Memory B cell (primary cell): ENCODE results near the gene MPRIP.
A peak's percentile ranks its signal among the peaks of the same experiment; 100 is the strongest.

Source experiments
- ATAC-seq: fragments of 150-1000 bp; cut with Tn5 transposase; 2 replicates; pipeline ENCODE4 v1.10.0; 2021; ENCODE audit warnings: low read depth, mild to moderate bottlenecking, moderate library complexity
- DNase-seq, 2 donors: peaks; one replicate each; pipeline ENCODE4 v3.0.0; 2022; ENCODE audit warnings: low spot score in 2 of 2
- H3K27ac Mint-ChIP-seq: one replicate; pipeline ENCODE4 v1.8.0; 2022; ENCODE audit warnings: mild to moderate bottlenecking, moderate library complexity, mixed read lengths
- H3K27me3 Mint-ChIP-seq: one replicate; pipeline ENCODE4 v1.8.0; 2022; ENCODE audit warnings: mixed read lengths
- H3K36me3 Mint-ChIP-seq: one replicate; pipeline ENCODE4 v1.8.0; 2022; ENCODE audit warnings: mild to moderate bottlenecking, mixed read lengths
- H3K4me1 Mint-ChIP-seq: one replicate; pipeline ENCODE4 v1.8.0; 2022; ENCODE audit warnings: mixed read lengths
- H3K4me3 Mint-ChIP-seq: one replicate; pipeline ENCODE4 v1.8.0; 2022; ENCODE audit warnings: mild to moderate bottlenecking, moderate library complexity, mixed read lengths
- H3K9me3 Mint-ChIP-seq: one replicate; pipeline ENCODE4 v1.8.0; 2022; ENCODE audit warnings: mixed read lengths

Gene MPRIP

GRCh38 chr17:17043461-17044271 is 1.4 kb downstream of the MPRIP start:
- Mint-ChIP-seq H3K36me3 (peaks cover 4% of the 10 kb centered on the region), H3K27ac (peak overlapping the region; percentile 64), H3K27me3 (no peaks in the 10 kb centered on the region), H3K4me3 (peak overlapping the region; percentile 91), H3K9me3 (no peaks in the 10 kb centered on the region), H3K4me1 (peaks cover 51% of the 10 kb centered on the region)
- no peak for ATAC-seq
- DNase-seq: no peak

DNA sequence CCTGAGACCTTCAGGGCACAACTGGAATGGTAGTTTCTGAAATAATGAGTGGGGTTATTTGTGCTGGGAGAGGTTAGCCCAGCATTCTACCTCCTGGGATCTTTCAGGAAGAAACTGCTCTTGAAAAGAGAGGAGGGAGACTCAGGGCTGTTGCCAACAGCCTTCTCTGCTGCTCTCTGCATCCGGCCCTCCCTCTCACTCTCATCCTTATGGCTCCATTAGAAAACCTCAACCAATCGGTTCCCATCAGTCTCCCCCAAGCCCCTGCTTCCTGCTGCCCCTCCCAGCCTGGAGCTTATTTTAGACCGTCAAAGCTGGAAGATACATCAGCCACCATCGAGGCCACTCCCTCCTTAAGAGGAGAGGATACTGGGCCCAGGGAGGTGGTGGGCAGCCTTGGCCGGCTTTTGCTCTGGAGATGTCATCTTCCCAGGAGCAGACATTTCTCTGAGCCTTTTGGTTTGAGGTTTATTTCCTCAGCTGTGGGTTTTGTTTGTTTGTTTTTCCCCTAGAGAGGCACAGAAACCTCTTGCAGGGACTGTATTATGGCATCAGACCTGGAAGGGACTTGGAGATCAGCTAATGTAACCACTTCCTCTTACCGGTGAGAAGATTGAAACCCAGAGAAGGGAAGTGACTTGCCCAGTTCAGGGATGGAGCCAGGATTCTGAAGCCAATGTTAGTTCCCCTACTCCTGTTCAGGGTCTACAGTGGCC is 2.7 kb downstream of the MPRIP start:
- H3K4me1 Mint-ChIP-seq: peaks cover 55% of the 10 kb centered on the region
- peak; percentile 54 for ATAC-seq
- peaks cover 4% of the 10 kb centered on the region for H3K36me3 Mint-ChIP-seq
- DNase-seq: no peak
- no peaks in the 10 kb centered on the region for H3K9me3 Mint-ChIP-seq
- H3K27ac Mint-ChIP-seq: peak overlapping the region; percentile 64
- peak overlapping the region; percentile 91 for H3K4me3 Mint-ChIP-seq
- no peaks in the 10 kb centered on the region for H3K27me3 Mint-ChIP-seq

GRCh38 chr17:17048106-17048505 is 5.8 kb downstream of the MPRIP start:
- Mint-ChIP-seq H3K4me1 (peaks cover 61% of the 10 kb centered on the region), H3K27me3 (no peaks in the 10 kb centered on the region), H3K9me3 (no peaks in the 10 kb centered on the region), H3K27ac (peak overlapping the region; percentile 9), H3K4me3 (no peak overlapping the region), H3K36me3 (peaks cover 4% of the 10 kb centered on the region)
- ATAC-seq (no peak), DNase-seq (no peak)

DNA sequence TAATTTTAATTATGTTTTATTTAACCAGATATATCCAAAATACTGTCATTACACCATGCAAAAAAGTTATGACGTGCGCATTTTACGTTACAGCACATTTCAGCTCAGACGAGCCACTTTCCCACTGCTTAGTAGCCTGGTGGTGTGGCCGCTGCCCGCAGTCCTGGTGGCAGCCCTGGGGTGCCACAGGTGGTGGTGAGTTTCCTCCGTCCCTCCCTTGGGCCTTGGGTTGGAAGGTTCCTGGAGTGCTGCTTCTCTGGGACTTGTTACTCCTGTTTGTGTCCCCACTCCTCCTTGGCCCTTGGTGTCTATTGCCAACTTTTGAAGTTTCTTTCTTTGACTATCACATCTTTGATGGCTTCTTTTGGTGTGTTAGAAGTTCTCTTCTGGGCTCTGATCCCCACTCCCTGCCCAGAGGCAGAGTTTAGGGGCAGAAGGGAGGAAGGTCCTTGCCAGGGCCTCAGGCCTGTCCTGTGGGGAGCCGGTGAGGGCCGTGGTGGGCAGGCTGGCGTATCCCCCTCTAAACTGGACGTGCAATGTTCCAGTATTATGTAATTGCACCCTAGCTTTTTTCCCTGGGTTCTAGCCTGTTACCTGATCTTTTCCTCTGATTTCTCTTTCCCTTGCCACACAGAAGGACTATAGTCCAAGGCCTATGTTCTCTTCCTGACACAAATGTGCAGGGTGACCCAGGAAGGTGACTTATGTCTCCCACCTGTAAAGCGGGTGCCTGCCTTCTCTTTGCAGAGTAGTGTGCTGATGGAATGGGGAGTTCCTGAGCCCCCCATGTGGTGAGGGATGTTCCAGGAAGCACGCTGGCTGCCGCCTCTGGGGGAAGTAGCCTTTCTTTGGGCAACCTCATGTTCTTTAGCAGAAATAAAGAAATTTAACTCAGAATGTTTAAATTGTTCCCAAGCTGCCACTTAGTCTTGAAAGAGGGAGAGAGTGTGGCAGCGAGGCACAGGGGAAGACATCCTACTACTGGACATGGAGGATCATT is 8.4 kb downstream of the MPRIP start:
- Mint-ChIP-seq H3K4me1 (peaks cover 47% of the 10 kb centered on the region), H3K9me3 (no peaks in the 10 kb centered on the region), H3K36me3 (peaks cover 4% of the 10 kb centered on the region), H3K27ac (peak overlapping the region; percentile 17), H3K4me3 (no peak overlapping the region), H3K27me3 (no peaks in the 10 kb centered on the region)
- DNase-seq (no peak), ATAC-seq (no peak)

DNA sequence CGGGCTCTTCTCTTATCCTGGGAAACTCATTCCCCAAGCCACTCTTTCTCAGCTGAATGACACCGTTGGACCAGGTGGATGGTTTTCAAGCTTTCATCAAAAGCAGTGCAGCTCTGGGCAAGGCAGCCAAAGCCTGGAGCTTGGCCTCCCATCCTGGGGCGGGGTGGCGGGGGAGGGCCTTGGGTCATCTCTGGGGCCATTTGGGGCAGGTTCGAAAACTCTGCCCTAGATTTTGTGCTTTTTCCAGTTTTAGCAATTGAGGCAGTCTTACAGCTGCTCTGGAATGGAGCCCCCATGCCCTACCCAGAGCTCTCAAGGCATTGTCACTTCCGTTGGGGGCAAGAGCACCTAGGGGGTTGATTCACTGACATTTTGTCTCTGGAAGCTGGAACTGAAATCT is 9.1 kb downstream of the MPRIP start:
- H3K27ac Mint-ChIP-seq: peak overlapping the region; percentile 17
- H3K27me3 Mint-ChIP-seq: no peaks in the 10 kb centered on the region
- ATAC-seq (no peak), DNase-seq (no peak)
- H3K9me3 Mint-ChIP-seq: no peaks in the 10 kb centered on the region
- H3K4me3 Mint-ChIP-seq: no peak overlapping the region
- H3K36me3 Mint-ChIP-seq: peaks cover 4% of the 10 kb centered on the region
- H3K4me1 Mint-ChIP-seq: peaks cover 45% of the 10 kb centered on the region

DNA sequence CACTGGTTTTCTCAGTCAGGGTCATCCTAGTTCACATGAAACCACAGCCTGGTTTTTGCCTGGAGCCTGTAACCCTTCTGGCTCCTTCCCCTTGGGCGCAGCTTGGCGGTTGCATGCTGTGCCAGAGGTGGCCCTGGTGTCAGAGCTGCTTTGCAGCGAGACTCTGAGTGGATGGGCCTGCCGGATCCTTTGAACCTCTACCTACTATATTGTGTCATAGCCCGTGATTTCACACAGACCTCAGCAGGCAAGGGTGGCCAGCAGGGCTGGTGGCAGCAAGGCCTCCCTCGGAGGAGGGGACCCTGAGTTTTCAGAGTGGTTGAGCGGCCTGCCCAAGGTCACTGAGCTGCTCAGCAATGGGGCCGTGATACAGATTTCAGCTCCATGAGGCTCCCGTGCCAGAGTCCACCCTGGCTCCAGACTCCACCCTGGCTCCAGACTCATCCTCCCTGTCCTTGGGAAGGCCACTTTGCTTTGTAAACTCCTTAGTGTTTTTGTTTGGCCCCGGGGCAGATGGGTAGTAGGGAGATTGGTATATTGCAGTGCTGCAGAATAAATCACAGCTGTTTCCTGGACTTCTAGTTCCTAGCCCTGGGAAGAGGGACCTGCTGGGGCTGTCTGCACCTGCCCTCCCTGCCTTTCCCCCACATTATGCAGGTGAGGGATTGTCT is 9.7 kb downstream of the MPRIP start:
- ATAC-seq (no peak), DNase-seq (no peak)
- Mint-ChIP-seq H3K4me1 (peaks cover 41% of the 10 kb centered on the region), H3K27me3 (no peaks in the 10 kb centered on the region), H3K36me3 (peaks cover 4% of the 10 kb centered on the region), H3K4me3 (no peak overlapping the region), H3K27ac (no peak overlapping the region), H3K9me3 (no peaks in the 10 kb centered on the region)

DNA sequence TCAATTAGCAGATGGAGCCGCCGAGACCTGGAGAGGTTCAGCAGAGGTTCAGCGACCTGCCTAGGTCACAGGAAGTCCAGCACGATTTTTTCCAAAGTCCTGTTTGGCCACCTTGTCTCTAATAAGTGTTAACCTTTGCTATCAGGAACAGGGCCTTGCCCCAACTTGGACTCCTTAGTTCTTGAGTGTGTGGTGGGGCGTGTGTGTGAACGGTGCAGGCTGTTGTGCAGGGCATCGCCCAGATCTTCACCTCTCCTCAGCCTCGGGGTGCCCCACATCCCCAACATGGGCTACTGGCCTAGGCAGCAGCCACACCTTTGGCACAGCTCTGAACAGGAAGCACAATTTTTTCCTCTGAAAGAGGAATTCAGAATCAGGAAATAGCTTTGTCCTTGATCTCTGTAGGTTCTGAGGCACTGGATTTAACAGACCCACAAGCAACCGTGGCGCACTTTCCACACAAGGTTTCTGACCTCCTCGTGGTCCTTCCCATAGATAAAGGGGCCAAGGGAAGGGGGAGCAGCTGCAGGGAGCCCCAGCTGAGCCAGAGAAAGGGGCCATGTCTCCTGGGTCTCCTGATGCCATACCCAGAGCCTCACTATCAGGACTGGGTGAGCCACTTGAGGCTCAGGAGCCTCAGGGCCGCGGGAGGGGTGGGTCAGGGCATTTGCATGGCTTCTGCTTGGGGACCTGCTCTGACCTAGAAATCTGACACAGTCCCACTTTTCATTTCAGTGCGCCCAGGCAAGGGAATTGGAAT is 10.4 kb downstream of the MPRIP start:
- Mint-ChIP-seq H3K27ac (peak overlapping the region; percentile 72), H3K9me3 (no peaks in the 10 kb centered on the region), H3K4me1 (peaks cover 38% of the 10 kb centered on the region), H3K36me3 (peaks cover 1% of the 10 kb centered on the region), H3K4me3 (no peak overlapping the region), H3K27me3 (no peaks in the 10 kb centered on the region)
- no peak for DNase-seq
- ATAC-seq: no peak

GRCh38 chr17:17053446-17054379 is 11.5 kb downstream of the MPRIP start:
- no peak for DNase-seq
- Mint-ChIP-seq H3K27me3 (no peaks in the 10 kb centered on the region), H3K4me1 (peaks cover 28% of the 10 kb centered on the region), H3K9me3 (no peaks in the 10 kb centered on the region), H3K27ac (peak overlapping the region; percentile 72), H3K4me3 (no peak overlapping the region), H3K36me3 (peaks cover 5% of the 10 kb centered on the region)
- ATAC-seq: no peak

GRCh38 chr17:17054636-17055035 is 12.4 kb downstream of the MPRIP start:
- Mint-ChIP-seq H3K4me3 (no peak overlapping the region), H3K4me1 (peaks cover 27% of the 10 kb centered on the region), H3K27me3 (no peaks in the 10 kb centered on the region), H3K36me3 (peaks cover 6% of the 10 kb centered on the region), H3K9me3 (no peaks in the 10 kb centered on the region), H3K27ac (no peak overlapping the region)
- ATAC-seq (no peak), DNase-seq (no peak)

DNA sequence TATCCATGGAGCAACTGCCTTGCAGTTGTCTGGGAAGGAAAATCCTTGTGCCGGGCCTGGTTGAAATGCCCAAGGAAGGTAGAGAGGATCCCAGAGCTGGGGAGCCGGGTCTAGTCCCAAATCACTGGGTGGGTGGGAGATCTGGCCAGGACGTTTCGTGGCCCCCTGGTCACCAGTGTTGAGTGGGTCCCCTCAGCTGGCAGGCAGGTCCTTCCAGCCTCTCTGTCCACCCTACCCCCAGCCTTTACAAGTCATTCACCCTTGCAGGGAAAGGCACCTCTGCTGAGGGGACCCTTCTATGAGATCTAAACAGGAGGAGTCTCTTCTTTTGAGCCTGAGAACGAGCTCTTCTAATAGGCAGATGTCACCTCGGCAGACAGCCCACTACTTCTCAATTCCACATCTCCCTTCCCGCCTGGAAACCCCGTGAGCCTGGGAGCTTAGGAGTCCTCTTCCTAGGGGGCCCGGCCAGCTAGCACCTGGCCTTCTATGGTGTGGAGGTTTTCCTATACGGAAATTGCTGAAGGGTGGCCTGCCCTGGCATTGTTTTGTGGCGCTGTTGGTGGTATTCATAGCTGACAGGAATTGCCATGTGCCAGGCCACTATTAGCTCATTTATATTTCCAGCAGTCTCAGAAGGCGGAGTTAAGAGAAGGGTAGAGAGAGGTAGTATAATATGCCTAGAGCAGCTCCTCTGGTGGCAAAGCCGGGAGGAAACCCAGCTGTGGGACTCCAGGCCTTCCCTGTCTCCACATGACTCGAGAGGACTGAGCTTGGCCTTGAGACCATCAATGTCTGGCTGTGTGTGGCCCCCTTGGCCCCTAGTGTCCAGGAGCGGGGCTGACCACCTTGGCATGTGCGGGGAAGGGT is 13.3 kb downstream of the MPRIP start:
- ATAC-seq: no peak
- H3K4me3 Mint-ChIP-seq: no peak overlapping the region
- DNase-seq: no peak
- H3K27me3 Mint-ChIP-seq: no peaks in the 10 kb centered on the region
- no peaks in the 10 kb centered on the region for H3K9me3 Mint-ChIP-seq
- peaks cover 28% of the 10 kb centered on the region for H3K4me1 Mint-ChIP-seq
- peaks cover 6% of the 10 kb centered on the region for H3K36me3 Mint-ChIP-seq
- no peak overlapping the region for H3K27ac Mint-ChIP-seq

- ATAC-seq (no peak), DNase-seq (no peak)
- no peak overlapping the region for H3K4me3 Mint-ChIP-seq
- peaks cover 6% of the 10 kb centered on the region for H3K36me3 Mint-ChIP-seq
- H3K27me3 Mint-ChIP-seq: no peaks in the 10 kb centered on the region
- no peaks in the 10 kb centered on the region for H3K9me3 Mint-ChIP-seq
- no peak overlapping the region for H3K27ac Mint-ChIP-seq
- H3K4me1 Mint-ChIP-seq: peaks cover 26% of the 10 kb centered on the region
These were observed 13.9 kb downstream of the MPRIP start for GRCh38 chr17:17056156-17056539.
